Effector memory CD4-positive, alpha-beta T cell (primary cell): Measurements from ENCODE around the gene CLDN10.
"Not testable (repeated sequence)": the region's sequence is repeated elsewhere in the genome, so short reads cannot be mapped to it uniquely, and the experiment has no call there.

ENCODE experiments used
- DNase-seq, 3 donors: peaks; one replicate each; pipeline ENCODE4 v3.0.0-alpha.2; 2020
- H3K27ac ChIP-seq: 2 replicates; pipeline ENCODE4 v1.7.0; 2013; ENCODE audit warnings: mild to moderate bottlenecking, low read length, moderate library complexity; ENCODE audit not compliant: insufficient read depth, poor library complexity, severe bottlenecking
- H3K27me3 ChIP-seq: replicated peaks from 2 replicates; pipeline ENCODE4 v1.7.0; 2013; ENCODE audit warnings: mild to moderate bottlenecking, low read length; ENCODE audit not compliant: insufficient read depth, control insufficient read depth, poor library complexity, severe bottlenecking
- H3K36me3 ChIP-seq: 2 replicates; pipeline ENCODE4 v1.7.0; 2013; ENCODE audit warnings: mild to moderate bottlenecking, low read length, moderate library complexity; ENCODE audit not compliant: control insufficient read depth, insufficient read depth
- H3K4me1 ChIP-seq: 2 replicates; pipeline ENCODE4 v1.7.0; 2013; ENCODE audit warnings: low read length, mild to moderate bottlenecking; ENCODE audit not compliant: control insufficient read depth, insufficient read depth, poor library complexity, severe bottlenecking
- H3K4me3 ChIP-seq: 2 replicates; pipeline ENCODE4 v1.7.0; 2013; ENCODE audit warnings: low read length, low read depth, mild to moderate bottlenecking; ENCODE audit not compliant: insufficient read depth, poor library complexity, severe bottlenecking
- H3K9me3 ChIP-seq: 2 replicates; pipeline ENCODE4 v1.7.0; 2013; ENCODE audit warnings: mild to moderate bottlenecking, low read length, moderate library complexity; ENCODE audit not compliant: control insufficient read depth

The CLDN10 gene

GRCh38 chr13:95512957-95513356 lies 39.6 kb upstream of the CLDN10 start:
- Histone ChIP-seq H3K4me1 (no peaks in the 10 kb centered on the region), H3K36me3 (no peaks in the 10 kb centered on the region), H3K4me3 (no peak overlapping the region), H3K9me3 (no peaks in the 10 kb centered on the region), H3K27ac (no peak overlapping the region), H3K27me3 (no peaks in the 10 kb centered on the region)
- no peak for DNase-seq

- H3K4me3 ChIP-seq, H3K9me3 ChIP-seq, H3K36me3 ChIP-seq, H3K27ac ChIP-seq, H3K4me1 ChIP-seq, DNase-seq, H3K27me3 ChIP-seq: not testable (repeated sequence)
Measured at GRCh38 chr13:95515606-95516005, 36.9 kb upstream of the CLDN10 start.

- H3K9me3 ChIP-seq, result no peaks in the 10 kb centered on the region
- no peaks in the 10 kb centered on the region for H3K27me3 ChIP-seq
Measured at GRCh38 chr13:95516021-95516420, 36.5 kb upstream of the CLDN10 start.

GRCh38 chr13:95516492-95516891 lies 36.0 kb upstream of the CLDN10 start:
- Histone ChIP-seq H3K27ac (no peak overlapping the region), H3K36me3 (no peaks in the 10 kb centered on the region), H3K4me3 (no peak overlapping the region), H3K9me3 (no peaks in the 10 kb centered on the region), H3K27me3 (no peaks in the 10 kb centered on the region), H3K4me1 (no peaks in the 10 kb centered on the region)
- no peak for DNase-seq

More at GRCh38 chr13:95516021-95516420, 36.5 kb upstream of the CLDN10 start:
- Histone ChIP-seq H3K27ac (no peak overlapping the region), H3K4me1 (no peaks in the 10 kb centered on the region), H3K4me3 (no peak overlapping the region), H3K36me3 (no peaks in the 10 kb centered on the region)
- DNase-seq, result no peak

- Histone ChIP-seq H3K9me3 (no peaks in the 10 kb centered on the region), H3K27me3 (no peaks in the 10 kb centered on the region), H3K36me3 (no peaks in the 10 kb centered on the region), H3K27ac (no peak overlapping the region), H3K4me3 (no peak overlapping the region), H3K4me1 (no peaks in the 10 kb centered on the region)
- DNase-seq, result no peak
Measured at GRCh38 chr13:95523598-95523997, 28.9 kb upstream of the CLDN10 start.

- H3K4me1 ChIP-seq, result no peaks in the 10 kb centered on the region
- H3K27ac ChIP-seq, result no peak overlapping the region
- H3K9me3 ChIP-seq, result no peaks in the 10 kb centered on the region
- H3K27me3 ChIP-seq, result no peaks in the 10 kb centered on the region
- DNase-seq, result no peak
- H3K36me3 ChIP-seq, result no peaks in the 10 kb centered on the region
- no peak overlapping the region for H3K4me3 ChIP-seq
Measured at GRCh38 chr13:95524264-95524901, 28.1 kb upstream of the CLDN10 start.

- H3K4me3 ChIP-seq, result no peak overlapping the region
- H3K4me1 ChIP-seq, result no peaks in the 10 kb centered on the region
- H3K27me3 ChIP-seq, result no peaks in the 10 kb centered on the region
- no peak overlapping the region for H3K27ac ChIP-seq
- H3K36me3 ChIP-seq, result no peaks in the 10 kb centered on the region
- DNase-seq, result no peak
- no peaks in the 10 kb centered on the region for H3K9me3 ChIP-seq
Measured at GRCh38 chr13:95527955-95528354, 24.6 kb upstream of the CLDN10 start.

- H3K4me1 ChIP-seq, result no peaks in the 10 kb centered on the region
- no peak overlapping the region for H3K27ac ChIP-seq
- DNase-seq, result no peak
- no peaks in the 10 kb centered on the region for H3K36me3 ChIP-seq
- H3K4me3 ChIP-seq, result no peak overlapping the region
- H3K9me3 ChIP-seq, result no peaks in the 10 kb centered on the region
- H3K27me3 ChIP-seq, result no peaks in the 10 kb centered on the region
Measured at GRCh38 chr13:95530178-95530577, 22.3 kb upstream of the CLDN10 start.

- Histone ChIP-seq H3K4me3 (no peak overlapping the region), H3K27ac (no peak overlapping the region)
- DNase-seq, result no peak
Measured at GRCh38 chr13:95533545-95534160, 18.9 kb upstream of the CLDN10 start.

GRCh38 chr13:95535243-95535642 lies 17.3 kb upstream of the CLDN10 start:
- H3K27ac ChIP-seq, result no peak overlapping the region
- no peaks in the 10 kb centered on the region for H3K27me3 ChIP-seq
- H3K4me1 ChIP-seq, result no peaks in the 10 kb centered on the region
- H3K9me3 ChIP-seq, result no peaks in the 10 kb centered on the region
- DNase-seq, result no peak
- no peaks in the 10 kb centered on the region for H3K36me3 ChIP-seq
- no peak overlapping the region for H3K4me3 ChIP-seq

More at GRCh38 chr13:95533545-95534160, 18.9 kb upstream of the CLDN10 start:
- no peaks in the 10 kb centered on the region for H3K9me3 ChIP-seq
- H3K27me3 ChIP-seq, result no peaks in the 10 kb centered on the region
- H3K4me1 ChIP-seq, result no peaks in the 10 kb centered on the region
- H3K36me3 ChIP-seq, result no peaks in the 10 kb centered on the region
